Measurements from ENCODE around the gene LIPC.

LIPC gene

GRCh38 chr15:58437531-58438105 lies 5.8 kb downstream of the LIPC start:
- no peaks in the 10 kb centered on the region for H3K36me3 ChIP-seq
- no peak overlapping the region for H3K4me3 ChIP-seq (ENCODE audit: low read depth, low read length)
- H3K27me3 ChIP-seq (ENCODE audit: insufficient read depth, low read depth, severe bottlenecking): no peaks in the 10 kb centered on the region
- no peak for TF ChIP-seq CTCF (IDR thresholded peaks at IDR 0.05; ENCODE audit: low read depth, low read length)
- no peak overlapping the region for H3K27ac ChIP-seq
- no peak for DNase-seq
- H3K9me3 ChIP-seq (ENCODE audit: severe bottlenecking): no peaks in the 10 kb centered on the region

GRCh38 chr15:58438111-58438510 lies 6.3 kb downstream of the LIPC start:
- no peak for TF ChIP-seq CTCF (IDR thresholded peaks at IDR 0.05; ENCODE audit: low read depth, low read length)
- H3K4me3 ChIP-seq (ENCODE audit: low read depth, low read length): no peak overlapping the region
- no peak overlapping the region for H3K27ac ChIP-seq
- no peaks in the 10 kb centered on the region for H3K27me3 ChIP-seq (ENCODE audit: insufficient read depth, low read depth, severe bottlenecking)
- H3K9me3 ChIP-seq (ENCODE audit: severe bottlenecking): no peaks in the 10 kb centered on the region
- no peak for DNase-seq
- no peaks in the 10 kb centered on the region for H3K36me3 ChIP-seq

GRCh38 chr15:58438956-58439355 lies 7.2 kb downstream of the LIPC start:
- no peaks in the 10 kb centered on the region for H3K36me3 ChIP-seq
- peak overlapping the region; percentile 35; the same call in 1 of the 2 replicates for H3K27ac ChIP-seq
- peak; percentile 70 for DNase-seq
- H3K27me3 ChIP-seq (ENCODE audit: insufficient read depth, low read depth, severe bottlenecking): no peaks in the 10 kb centered on the region
- peak; percentile 56 for TF ChIP-seq CTCF (IDR thresholded peaks at IDR 0.05; ENCODE audit: low read depth, low read length)
- H3K9me3 ChIP-seq (ENCODE audit: severe bottlenecking): no peaks in the 10 kb centered on the region
- H3K4me3 ChIP-seq (ENCODE audit: low read depth, low read length): no peak overlapping the region

- Histone ChIP-seq H3K4me3 (ENCODE audit: low read depth, low read length) (no peak overlapping the region), H3K36me3 (no peaks in the 10 kb centered on the region), H3K27ac (no peak overlapping the region), H3K9me3 (ENCODE audit: severe bottlenecking) (no peaks in the 10 kb centered on the region), H3K27me3 (ENCODE audit: insufficient read depth, low read depth, severe bottlenecking) (no peaks in the 10 kb centered on the region)
- no peak for DNase-seq
- no peak for TF ChIP-seq CTCF (IDR thresholded peaks at IDR 0.05; ENCODE audit: low read depth, low read length)
Observed at GRCh38 chr15:58440158-58440910, 8.5 kb downstream of the LIPC start.

- no peak for TF ChIP-seq CTCF (IDR thresholded peaks at IDR 0.05; ENCODE audit: low read depth, low read length)
- DNase-seq: no peak
- Histone ChIP-seq H3K27me3 (ENCODE audit: insufficient read depth, low read depth, severe bottlenecking) (no peaks in the 10 kb centered on the region), H3K36me3 (no peaks in the 10 kb centered on the region), H3K4me3 (ENCODE audit: low read depth, low read length) (no peak overlapping the region), H3K9me3 (ENCODE audit: severe bottlenecking) (no peaks in the 10 kb centered on the region), H3K27ac (no peak overlapping the region)
Observed at GRCh38 chr15:58440922-58441321, 9.1 kb downstream of the LIPC start.

All from WERI-Rb-1 (cell line).